ENCODE data around the gene ITGB1BP1. TPM values are rescaled to one million over a fixed set of nuclear protein-coding genes. Genes with fewer than 3 reads are reported as not detected.

ITGB1BP1 gene
- total and polyA plus RNA-seq, 2 of the 13 experiments (the other 11 are each of a cell fraction or from before 2014, with no cell fraction given): 106 to 108 TPM

- no peak for TF ChIP-seq ZNF713 (CRISPR knock-in tag; IDR thresholded peaks at IDR 0.05)
- no peak for TF ChIP-seq ZNF792 (CRISPR knock-in tag; IDR thresholded peaks at IDR 0.05)
- TF ChIP-seq PHF20 (CRISPR knock-in tag; IDR thresholded peaks at IDR 0.05): no peak
- TF ChIP-seq NONO (IDR thresholded peaks at IDR 0.05): no peak
- TF ChIP-seq NONO (CRISPR knock-in tag; conservative IDR thresholded peaks at IDR 0.05): no peak
- TF ChIP-seq ZZZ3 (CRISPR knock-in tag; IDR thresholded peaks at IDR 0.05; ENCODE audit: borderline replicate concordance): 0 out of 2 replicates have a peak, but pooled peaks have one; percentile 44
- no peak for TF ChIP-seq ZSCAN9 (CRISPR knock-in tag; IDR thresholded peaks at IDR 0.05; ENCODE audit: borderline replicate concordance)
- no peak for TF ChIP-seq CERS6 (CRISPR knock-in tag; IDR thresholded peaks at IDR 0.05)
- TF ChIP-seq RAD51 (IDR thresholded peaks at IDR 0.05; ENCODE audit: borderline replicate concordance): no peak
- no peak for TF ChIP-seq RXRB (CRISPR knock-in tag; IDR thresholded peaks at IDR 0.05; ENCODE audit: borderline replicate concordance)
- TF ChIP-seq ZNF737 (CRISPR knock-in tag; IDR thresholded peaks at IDR 0.05; ENCODE audit: borderline replicate concordance): 0 out of 2 replicates have a peak, but pooled peaks have one; percentile 29
- no peak for TF ChIP-seq CCAR2 (optimal IDR thresholded peaks at IDR 0.05; ENCODE audit: low read depth, low read length)
- no peak for TF ChIP-seq ZNF160 (CRISPR knock-in tag; IDR thresholded peaks at IDR 0.05)
- TF ChIP-seq ZNF432 (CRISPR knock-in tag; IDR thresholded peaks at IDR 0.05; ENCODE audit: borderline replicate concordance): no peak
- 0 out of 2 replicates have a peak, but pooled peaks have one; percentile 13 for TF ChIP-seq ZNF362 (CRISPR knock-in tag; IDR thresholded peaks at IDR 0.05; ENCODE audit: borderline replicate concordance)
- TF ChIP-seq GATAD2A (CRISPR knock-in tag; IDR thresholded peaks at IDR 0.05): 0 out of 2 replicates have a peak, but pooled peaks have one; percentile 4
- no peak for TF ChIP-seq ASH2L (IDR thresholded peaks at IDR 0.05; ENCODE audit: insufficient read length, low read depth, low read length)
- no peak for TF ChIP-seq HOXA3 (CRISPR knock-in tag; IDR thresholded peaks at IDR 0.05)
- TF ChIP-seq ZBTB26 (CRISPR knock-in tag; IDR thresholded peaks at IDR 0.05; ENCODE audit: borderline replicate concordance): no peak
Measured at GRCh38 chr2:9388950-9389911, 34.1 kb downstream of the ITGB1BP1 start (continued).

Measured in HepG2 (cell line).